SU-DHL-6 (cell line): ENCODE results near the gene NRN1L.

ENCODE experiments used
- H2AFZ ChIP-seq: fragments of 200-600 bp; sonication (generic); 2 replicates; pipeline ENCODE4 v1.6.1; 2014; ENCODE audit warnings: low read depth, mild to moderate bottlenecking, moderate library complexity, mixed read lengths, antibody characterized with exemption, low read length; ENCODE audit not compliant: severe bottlenecking
- H3F3A ChIP-seq: fragments of 200-600 bp; shearing (Covaris generic); 2 replicates; pipeline ENCODE4 v1.6.0; 2016; ENCODE audit warnings: antibody characterized with exemption, mild to moderate bottlenecking; ENCODE audit not compliant: insufficient read depth
- H3K27ac ChIP-seq: fragments of 200-600 bp; sonication (generic); 2 replicates; pipeline ENCODE4 v1.5.1; 2016; ENCODE audit warnings: low read depth, mild to moderate bottlenecking, low read length, moderate library complexity, mixed read lengths
- H3K27me3 ChIP-seq: fragments of 200-600 bp; sonication (generic), shearing (Covaris generic); 2 replicates; pipeline ENCODE4 v1.6.0; 2014; ENCODE audit warnings: mild to moderate bottlenecking, low read length
- H3K36me3 ChIP-seq: fragments of 200-600 bp; sonication (generic); 2 replicates; pipeline ENCODE4 v1.6.1; 2014; ENCODE audit warnings: mild to moderate bottlenecking, low read length, mixed read lengths
- H3K4me2 ChIP-seq: fragments of 300-600, 200-600 bp; shearing (Covaris generic), sonication (generic); 2 replicates; pipeline ENCODE4 v1.6.0; 2014; ENCODE audit warnings: low read length, low read depth, mild to moderate bottlenecking; ENCODE audit not compliant: poor library complexity, severe bottlenecking
- H3K4me3 ChIP-seq: fragments of 200-600 bp; sonication (generic); 2 replicates; pipeline ENCODE4 v1.5.1; 2014; ENCODE audit warnings: antibody characterized with exemption, low read length, mild to moderate bottlenecking, mixed read lengths; ENCODE audit not compliant: insufficient read depth, poor library complexity, severe bottlenecking
- H3K79me2 ChIP-seq: fragments of 200-600 bp; sonication (generic); 2 replicates; pipeline ENCODE4 v1.6.1; 2014; ENCODE audit warnings: mild to moderate bottlenecking, low read length, moderate library complexity; ENCODE audit not compliant: insufficient read depth
- H3K9ac ChIP-seq: fragments of 200-600 bp; sonication (generic); 2 replicates; pipeline ENCODE4 v1.7.0; 2014; ENCODE audit warnings: mild to moderate bottlenecking, low read length
- H3K9me2 ChIP-seq: fragments of 200-600 bp; sonication (generic); replicated peaks from 2 replicates; pipeline ENCODE4 v1.6.1; 2014; ENCODE audit warnings: low read length; ENCODE audit not compliant: insufficient read depth
- H3K9me3 ChIP-seq: fragments of 200-600 bp; sonication (generic); 2 replicates; pipeline ENCODE4 v1.6.1; 2014; ENCODE audit warnings: low read length, mixed read lengths; ENCODE audit not compliant: insufficient read depth
- H4K20me1 ChIP-seq: fragments of 200-600 bp; sonication (generic); 2 replicates; pipeline ENCODE4 v1.6.1; 2014; ENCODE audit warnings: low read depth, mild to moderate bottlenecking, antibody characterized with exemption, low read length, moderate library complexity, mixed read lengths
- CTCF ChIP-seq: fragments of 200-600 bp; sonication (generic); IDR thresholded peaks from one replicate; pipeline ENCODE4 v1.5.1; 2017; ENCODE audit warnings: antibody characterized with exemption, mild to moderate bottlenecking, low read length, moderate library complexity; ENCODE audit not compliant: insufficient read depth, poor library complexity, severe bottlenecking
- EZH2phosphoT487 ChIP-seq: fragments of 200-600 bp; sonication (generic), shearing (Covaris generic); conservative IDR thresholded peaks from 2 replicates; pipeline ENCODE4 v1.6.1; 2018; ENCODE audit warnings: mild to moderate bottlenecking, antibody characterized with exemption, low read length, moderate library complexity, mixed read lengths

Gene NRN1L

GRCh38 chr16:67853670-67854069, 31.0 kb upstream of the NRN1L start:
- no peaks in the 10 kb centered on the region for H3F3A ChIP-seq
- TF ChIP-seq EZH2phosphoT487 (no peak), CTCF (no peak)

GRCh38 chr16:67855789-67856188, 28.9 kb upstream of the NRN1L start:
- Histone ChIP-seq H3K79me2 (peaks cover 94% of the 10 kb centered on the region), H4K20me1 (peaks cover 10% of the 10 kb centered on the region; the same call in 1 of the 2 replicates), H3K27ac (no peak overlapping the region), H3K9me2 (no peaks in the 10 kb centered on the region), H3K9me3 (no peaks in the 10 kb centered on the region), H3K27me3 (no peaks in the 10 kb centered on the region), H3K4me3 (no peak overlapping the region), H3K36me3 (no peaks in the 10 kb centered on the region), H3F3A (no peaks in the 10 kb centered on the region), H2AFZ (no peak overlapping the region), H3K9ac (no peak overlapping the region), H3K4me2 (no peak overlapping the region)
- TF ChIP-seq EZH2phosphoT487 (no peak), CTCF (no peak)

More at GRCh38 chr16:67853670-67854069, 31.0 kb upstream of the NRN1L start:
- H3K4me2 ChIP-seq: no peak overlapping the region
- peaks cover 97% of the 10 kb centered on the region for H3K79me2 ChIP-seq
- H3K9me2 ChIP-seq: no peaks in the 10 kb centered on the region
- H3K9ac ChIP-seq: no peak overlapping the region
- no peak overlapping the region for H3K4me3 ChIP-seq
- H3K27me3 ChIP-seq: no peaks in the 10 kb centered on the region
- H3K36me3 ChIP-seq: no peaks in the 10 kb centered on the region
- no peak overlapping the region for H2AFZ ChIP-seq
- H4K20me1 ChIP-seq: peaks cover 10% of the 10 kb centered on the region; the same call in 1 of the 2 replicates
- no peaks in the 10 kb centered on the region for H3K9me3 ChIP-seq
- H3K27ac ChIP-seq: no peak overlapping the region

GRCh38 chr16:67856927-67857546, 27.6 kb upstream of the NRN1L start:
- no peak overlapping the region for H3K9ac ChIP-seq
- H3K4me3 ChIP-seq: no peak overlapping the region
- TF ChIP-seq CTCF: no peak
- TF ChIP-seq EZH2phosphoT487: no peak
- H3F3A ChIP-seq: no peaks in the 10 kb centered on the region
- H4K20me1 ChIP-seq: peaks cover 10% of the 10 kb centered on the region; the same call in 1 of the 2 replicates
- H3K27ac ChIP-seq: no peak overlapping the region
- no peak overlapping the region for H2AFZ ChIP-seq
- no peaks in the 10 kb centered on the region for H3K27me3 ChIP-seq
- no peaks in the 10 kb centered on the region for H3K36me3 ChIP-seq
- peaks cover 94% of the 10 kb centered on the region for H3K79me2 ChIP-seq
- no peaks in the 10 kb centered on the region for H3K9me3 ChIP-seq
- no peak overlapping the region for H3K4me2 ChIP-seq
- H3K9me2 ChIP-seq: no peaks in the 10 kb centered on the region
